ENCODE data around the gene ZNF582. TPM values are rescaled to one million over a fixed set of nuclear protein-coding genes. Genes with fewer than 3 reads are reported as not detected.

ZNF582 gene
- total RNA-seq, 2 donors from 2014 or later = 2.0 to 2.3 TPM

DNA sequence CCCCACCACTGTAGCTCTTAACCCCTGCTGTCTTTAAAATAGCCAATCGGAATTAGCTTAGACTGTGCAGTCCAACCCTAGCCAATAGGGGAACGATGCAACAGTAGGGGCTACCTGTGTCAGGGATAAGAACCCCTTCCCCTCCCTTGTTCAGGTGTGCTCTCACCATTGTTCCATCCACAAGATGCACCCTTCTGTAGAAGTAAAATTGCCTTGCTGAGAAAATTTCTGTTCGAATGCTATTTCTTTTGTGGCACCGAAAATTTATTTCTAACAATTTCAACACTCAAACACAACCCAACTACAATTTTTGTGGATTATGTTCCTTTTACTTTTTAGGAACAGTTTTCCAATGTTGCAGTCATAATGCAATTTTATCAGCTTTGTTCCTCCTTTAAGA, 7.2 kb upstream of the ZNF582 start:
- TF ChIP-seq POLR2A (IDR thresholded peaks at IDR 0.05) = no peak
- TF ChIP-seq, protein P1, sequence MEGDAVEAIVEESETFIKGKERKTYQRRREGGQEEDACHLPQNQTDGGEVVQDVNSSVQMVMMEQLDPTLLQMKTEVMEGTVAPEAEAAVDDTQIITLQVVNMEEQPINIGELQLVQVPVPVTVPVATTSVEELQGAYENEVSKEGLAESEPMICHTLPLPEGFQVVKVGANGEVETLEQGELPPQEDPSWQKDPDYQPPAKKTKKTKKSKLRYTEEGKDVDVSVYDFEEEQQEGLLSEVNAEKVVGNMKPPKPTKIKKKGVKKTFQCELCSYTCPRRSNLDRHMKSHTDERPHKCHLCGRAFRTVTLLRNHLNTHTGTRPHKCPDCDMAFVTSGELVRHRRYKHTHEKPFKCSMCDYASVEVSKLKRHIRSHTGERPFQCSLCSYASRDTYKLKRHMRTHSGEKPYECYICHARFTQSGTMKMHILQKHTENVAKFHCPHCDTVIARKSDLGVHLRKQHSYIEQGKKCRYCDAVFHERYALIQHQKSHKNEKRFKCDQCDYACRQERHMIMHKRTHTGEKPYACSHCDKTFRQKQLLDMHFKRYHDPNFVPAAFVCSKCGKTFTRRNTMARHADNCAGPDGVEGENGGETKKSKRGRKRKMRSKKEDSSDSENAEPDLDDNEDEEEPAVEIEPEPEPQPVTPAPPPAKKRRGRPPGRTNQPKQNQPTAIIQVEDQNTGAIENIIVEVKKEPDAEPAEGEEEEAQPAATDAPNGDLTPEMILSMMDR (IDR thresholded peaks at IDR 0.05) = no peak
- Histone ChIP-seq H3K4me1 (peaks cover 11% of the 10 kb centered on the region), H3K9me3 (peaks cover 0 to 15% (median 0%) of the 10 kb centered on the region in 3 donors), H3K4me3 (no peak overlapping the region), H3K27ac (no peak overlapping the region), H3K36me3 (replicated peaks in 1 of 2; ENCODE audit: insufficient read depth in 1 of 2, low read depth in 2 of 2) (no peaks in the 10 kb centered on the region), H3K27me3 (no peaks in the 10 kb centered on the region)
- ATAC-seq = no peak
- intact Hi-C loops (cut with DNase I) = no loop called here
- DNase-seq = no peak
- 91 to 93% methylated on average over 4 of the region's 4 CpGs for WGBS, 2 donors

DNA sequence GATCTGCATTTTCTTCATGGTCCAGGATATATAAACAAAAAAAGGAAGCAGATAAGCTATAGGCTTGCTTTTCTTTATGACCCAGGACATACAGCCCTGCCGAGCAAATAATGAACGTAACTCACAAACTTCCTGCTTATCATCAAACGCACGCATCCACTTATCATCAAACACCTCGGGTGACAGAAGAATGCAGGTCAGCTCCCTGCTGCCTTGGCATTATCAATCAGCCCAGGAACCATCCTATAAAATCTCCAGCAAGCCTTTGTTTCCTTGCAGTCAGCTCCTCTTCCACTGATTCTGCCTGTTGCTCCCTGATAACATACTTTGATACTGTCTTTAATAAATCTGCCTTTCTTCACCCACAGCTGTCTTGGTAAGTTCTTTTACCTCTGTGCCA, 5.5 kb upstream of the ZNF582 start:
- H3K36me3 ChIP-seq (replicated peaks in 1 of 2; ENCODE audit: insufficient read depth in 1 of 2, low read depth in 2 of 2) = no peaks in the 10 kb centered on the region
- peaks cover 0 to 21% (median 0%) of the 10 kb centered on the region in 3 donors for H3K9me3 ChIP-seq
- ATAC-seq = no peak
- DNase-seq = no peak
- peaks cover 5% of the 10 kb centered on the region for H3K4me1 ChIP-seq
- H3K4me3 ChIP-seq = no peak overlapping the region
- H3K27me3 ChIP-seq = no peaks in the 10 kb centered on the region
- no peak overlapping the region for H3K27ac ChIP-seq
- 69 to 83% methylated on average over 5 of the region's 5 CpGs for WGBS, 2 donors
- TF ChIP-seq POLR2A (IDR thresholded peaks at IDR 0.05) = no peak
- TF ChIP-seq, protein P1 (IDR thresholded peaks at IDR 0.05) = no peak
- intact Hi-C loops (cut with DNase I) = no loop called here

DNA sequence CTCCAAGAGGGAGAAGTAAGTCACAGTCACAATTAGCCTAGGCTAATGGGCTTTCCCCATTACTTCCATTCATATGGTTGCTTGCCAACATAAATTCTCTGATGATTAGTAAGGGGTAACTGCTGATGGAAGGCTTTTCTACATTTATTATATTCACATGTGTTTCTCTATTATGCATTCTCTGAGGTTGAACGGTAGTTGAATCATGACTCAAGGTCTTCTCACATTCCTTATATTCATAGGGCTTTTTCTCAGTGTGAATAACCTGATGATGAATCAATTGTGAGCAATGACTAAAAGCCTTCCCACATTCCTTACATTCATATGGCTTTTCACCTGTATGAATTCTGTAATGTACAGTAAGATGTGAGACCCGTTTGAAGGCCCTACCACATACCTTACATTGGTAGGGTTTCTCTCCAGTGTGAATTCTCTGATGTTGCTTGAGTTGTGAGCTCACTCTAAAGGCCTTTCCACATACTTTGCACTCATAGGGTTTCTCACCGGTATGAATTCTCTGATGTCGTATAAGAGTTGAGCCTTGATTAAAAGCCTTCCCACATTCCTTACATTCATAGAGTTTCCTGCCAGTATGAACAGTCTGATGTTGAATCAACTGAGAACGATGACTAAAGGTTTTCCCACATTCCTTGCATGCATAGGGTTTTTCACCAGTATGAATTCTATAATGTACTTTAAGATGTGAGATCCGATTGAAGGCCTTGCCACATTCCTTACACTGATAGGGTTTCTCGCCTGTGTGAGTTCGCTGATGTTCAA, 9.3 kb downstream of the ZNF582 start:
- Histone ChIP-seq H3K36me3 (replicated peaks in 1 of 2; ENCODE audit: insufficient read depth in 1 of 2, low read depth in 2 of 2) (no peaks in the 10 kb centered on the region), H3K27ac (no peak overlapping the region), H3K9me3 (peaks cover 0 to 9% (median 0%) of the 10 kb centered on the region in 3 donors), H3K4me1 (no peaks in the 10 kb centered on the region), H3K4me3 (no peak overlapping the region), H3K27me3 (no peaks in the 10 kb centered on the region)
- intact Hi-C loops (cut with DNase I) = no loop called here
- DNase-seq (no peak), ATAC-seq (no peak)
- TF ChIP-seq, protein P1 (IDR thresholded peaks at IDR 0.05) = no peak
- TF ChIP-seq POLR2A (IDR thresholded peaks at IDR 0.05) = no peak
- WGBS, 2 donors = 86 to 87% methylated on average over 8 of the region's 8 CpGs

DNA sequence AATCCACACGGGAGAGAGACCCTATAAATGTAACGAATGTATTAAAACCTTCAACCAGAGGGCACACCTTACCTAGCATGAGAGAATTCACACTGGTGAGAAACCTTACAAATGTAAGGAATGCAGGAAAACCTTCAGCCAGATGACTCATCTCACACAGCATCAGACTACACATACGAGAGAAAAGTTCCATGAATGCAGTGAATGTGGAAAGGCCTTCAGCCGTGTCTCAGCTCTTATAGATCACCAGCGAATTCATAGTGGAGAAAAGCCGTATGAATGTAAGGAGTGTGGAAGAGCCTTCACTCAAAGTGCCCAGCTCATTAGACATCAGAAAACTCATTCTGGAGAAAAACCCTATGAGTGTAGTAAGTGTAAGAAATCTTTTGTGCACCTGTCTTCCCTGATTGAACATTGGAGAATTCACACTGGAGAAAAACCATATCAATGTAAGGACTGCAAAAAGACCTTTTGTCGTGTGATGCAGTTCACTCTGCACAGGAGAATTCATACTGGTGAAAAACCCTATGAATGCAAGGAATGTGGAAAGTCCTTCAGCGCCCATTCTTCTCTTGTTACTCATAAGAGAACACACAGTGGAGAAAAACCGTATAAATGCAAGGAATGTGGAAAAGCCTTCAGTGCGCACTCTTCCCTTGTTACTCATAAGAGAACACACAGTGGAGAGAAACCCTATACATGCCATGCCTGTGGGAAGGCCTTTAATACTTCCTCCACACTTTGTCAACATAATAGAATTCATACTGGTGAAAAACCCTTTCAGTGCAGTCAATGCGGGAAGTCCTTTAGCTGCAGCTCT, 16.0 kb downstream of the ZNF582 start:
- H3K27ac ChIP-seq = no peak overlapping the region
- no peak overlapping the region for H3K4me3 ChIP-seq
- DNase-seq = no peak
- WGBS, 2 donors = 88 to 89% methylated on average over 11 of the region's 11 CpGs
- intact Hi-C loops (cut with DNase I) = no loop called here
- H3K4me1 ChIP-seq = no peaks in the 10 kb centered on the region
- H3K36me3 ChIP-seq (replicated peaks in 1 of 2; ENCODE audit: insufficient read depth in 1 of 2, low read depth in 2 of 2) = peaks cover 15% of the 10 kb centered on the region in 2 donors
- no peak for ATAC-seq
- no peaks in the 10 kb centered on the region for H3K27me3 ChIP-seq
- TF ChIP-seq, protein P1 (IDR thresholded peaks at IDR 0.05) = no peak
- TF ChIP-seq POLR2A (IDR thresholded peaks at IDR 0.05) = no peak
- H3K9me3 ChIP-seq = peaks cover 0 to 23% (median 2%) of the 10 kb centered on the region in 3 donors

All from body of pancreas (tissue), 4 donors.